GM19193 (cell line): ENCODE data around the gene SPG7.

Experiments used
- POLR2A ChIP-seq: IDR thresholded peaks from 4 replicates; pipeline ENCODE4 v1.6.1; 2011; ENCODE audit not compliant: insufficient read depth, insufficient read length; ENCODE audit errors: extremely low read depth

SPG7 gene

GRCh38 chr16:89601906-89602272 is 93.7 kb downstream of the SPG7 start:
- no peak for TF ChIP-seq POLR2A

DNA sequence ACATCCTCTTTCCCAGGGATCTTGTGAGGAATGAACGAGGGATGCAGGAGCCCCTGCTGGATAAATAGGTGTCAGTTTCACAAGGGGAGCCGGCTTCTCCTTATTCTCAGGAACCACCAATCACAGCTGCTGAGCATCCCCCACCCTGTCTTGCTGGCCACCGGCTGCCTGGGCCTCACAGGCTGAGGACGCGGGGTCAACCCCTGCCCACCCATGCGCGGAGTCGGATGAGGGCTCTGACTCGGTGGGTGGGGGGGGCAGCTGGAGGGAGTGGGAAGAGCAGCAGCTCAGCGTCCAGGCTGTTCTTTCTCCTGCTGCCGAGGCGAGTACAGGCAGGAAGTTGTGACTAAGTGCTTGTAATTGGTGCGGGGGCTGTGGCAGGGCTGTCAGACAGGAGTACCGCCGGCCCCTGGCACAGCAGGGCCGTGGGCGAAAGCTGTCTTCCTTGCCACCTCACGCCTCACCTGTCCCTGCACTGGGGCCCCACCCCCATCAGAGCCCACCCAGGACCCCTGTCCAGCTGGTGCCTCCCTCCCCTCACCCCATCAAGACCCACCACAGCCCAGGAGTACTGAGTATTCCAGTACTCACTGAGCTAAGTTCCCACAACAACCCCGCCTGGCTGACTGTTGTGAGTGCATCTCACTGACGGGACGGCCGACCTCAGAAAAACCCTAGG is 94.2 kb downstream of the SPG7 start:
- no peak for TF ChIP-seq POLR2A

DNA sequence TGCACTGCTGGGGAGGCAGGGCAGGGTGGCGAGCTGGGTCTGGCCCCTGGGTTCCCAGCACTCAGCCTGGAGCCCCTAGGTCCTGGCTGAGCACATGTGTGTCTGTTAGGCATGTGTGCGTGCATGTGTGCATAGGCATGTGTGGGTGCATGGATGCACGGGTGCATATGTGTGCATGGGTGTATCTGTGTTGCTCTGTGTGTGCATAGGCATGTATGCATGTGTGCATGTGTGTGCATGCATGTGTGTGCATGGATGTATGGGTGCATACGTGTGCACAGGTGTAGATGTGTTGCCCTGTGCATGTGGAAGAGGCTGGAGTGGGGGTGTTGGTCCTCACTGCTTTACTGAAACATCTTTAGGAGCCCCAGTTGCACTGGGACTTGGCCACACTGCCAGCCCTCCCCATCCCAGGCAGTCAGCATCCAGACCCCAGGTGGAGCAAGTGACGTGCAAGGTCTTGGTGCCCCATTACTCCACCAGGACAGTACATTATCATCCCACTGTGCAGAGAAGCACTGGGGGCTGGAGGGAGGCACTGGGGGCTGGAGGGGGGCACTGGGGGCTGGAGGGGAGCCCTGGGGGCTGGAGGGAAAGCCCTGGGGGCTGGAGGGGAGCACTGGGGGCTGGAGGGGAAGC is 94.9 kb downstream of the SPG7 start:
- TF ChIP-seq POLR2A, result no peak

GRCh38 chr16:89604764-89605163 is 96.6 kb downstream of the SPG7 start:
- no peak for TF ChIP-seq POLR2A

DNA sequence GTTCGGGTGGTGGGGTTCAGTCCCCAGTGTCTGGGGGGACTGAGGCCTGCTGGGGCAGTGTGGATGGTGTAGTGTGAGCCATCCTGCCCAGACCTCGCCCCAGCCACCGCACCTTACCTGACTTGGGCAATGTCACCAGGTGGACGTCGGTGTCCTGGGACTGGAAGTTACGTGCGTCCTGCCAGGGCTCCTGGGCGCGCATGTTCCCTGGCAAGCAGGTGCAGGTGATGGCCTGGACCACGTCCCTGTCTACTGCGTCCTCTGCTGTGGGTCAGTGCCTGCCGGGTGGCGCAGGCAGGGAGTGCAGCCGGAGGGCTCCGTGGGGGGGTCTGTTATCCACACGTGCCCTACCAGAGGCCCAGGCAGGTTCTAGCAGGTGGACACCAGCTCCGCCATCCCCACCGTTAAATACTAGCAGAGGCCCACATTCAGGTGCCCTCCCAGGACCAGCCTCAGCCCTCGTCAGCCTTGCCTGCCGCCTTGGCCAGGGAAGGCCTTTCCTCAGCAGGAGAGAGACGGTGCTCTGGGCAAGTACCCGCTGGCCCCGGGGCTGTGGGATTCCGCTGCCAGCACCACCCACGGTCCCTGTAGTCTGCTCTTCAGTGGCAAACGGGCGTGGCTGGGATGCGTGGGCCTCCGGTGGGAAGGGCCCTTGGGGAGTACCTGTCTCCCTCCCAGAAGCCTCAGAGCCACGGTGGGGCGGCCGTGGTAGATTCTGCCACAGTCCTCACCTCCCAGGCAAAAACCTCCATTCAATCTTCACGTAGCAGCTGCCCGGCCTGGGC is 97.2 kb downstream of the SPG7 start:
- TF ChIP-seq POLR2A, result no peak

DNA sequence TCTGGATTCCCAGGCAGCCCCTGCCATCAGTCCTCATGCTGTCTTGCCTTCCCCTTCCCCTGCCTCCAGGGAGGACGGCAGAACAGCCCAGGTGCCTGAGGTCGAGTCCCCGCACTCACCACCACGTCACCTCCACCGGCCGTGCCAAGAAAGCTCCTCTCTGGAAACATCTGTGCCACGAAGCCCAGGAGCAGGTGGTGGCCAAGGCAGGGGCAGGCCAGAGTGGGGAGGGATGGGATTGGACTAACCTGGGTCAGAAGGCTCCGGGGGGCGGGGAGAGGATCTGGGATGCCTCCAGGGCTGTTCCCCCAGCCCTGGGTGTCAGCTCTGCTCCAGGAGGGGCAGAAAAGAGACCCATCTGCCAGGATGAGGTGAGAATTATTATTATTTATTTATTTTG is 97.8 kb downstream of the SPG7 start:
- no peak for TF ChIP-seq POLR2A
